H9 (cell line): ENCODE results near the gene STK32C. TPM values are rescaled to one million over a fixed set of nuclear protein-coding genes. Genes with fewer than 3 reads are reported as not detected.

Source experiments
- DNase-seq: peaks from one replicate; pipeline ENCODE4 v3.0.0-alpha.2; 2017
- H2AFZ ChIP-seq: one replicate; pipeline ENCODE4 v1.6.1; 2013; ENCODE audit warnings: mild to moderate bottlenecking, low read length, control low read depth, moderate library complexity
- H2AK5ac ChIP-seq: 2 replicates; pipeline ENCODE4 v1.6.1; 2013; ENCODE audit warnings: low read length, control low read depth, mixed read lengths; ENCODE audit not compliant: insufficient read length
- H2BK120ac ChIP-seq: one replicate; pipeline ENCODE4 v1.6.1; 2013; ENCODE audit warnings: low read depth, mild to moderate bottlenecking, low read length, control low read depth, inconsistent platforms; ENCODE audit not compliant: poor library complexity, severe bottlenecking
- H2BK12ac ChIP-seq: 2 replicates; pipeline ENCODE4 v1.6.1; 2013; ENCODE audit warnings: low read length, control low read depth, mixed read lengths, low read depth; ENCODE audit not compliant: insufficient read length
- H2BK15ac ChIP-seq: 2 replicates; pipeline ENCODE4 v1.6.1; 2013; ENCODE audit warnings: low read depth, low read length, control low read depth
- H2BK20ac ChIP-seq: one replicate; pipeline ENCODE4 v1.6.1; 2013; ENCODE audit warnings: low read depth, mild to moderate bottlenecking, low read length, control low read depth, inconsistent platforms; ENCODE audit not compliant: poor library complexity, severe bottlenecking
- H2BK5ac ChIP-seq: 2 replicates; pipeline ENCODE4 v1.6.1; 2013; ENCODE audit warnings: low read length, control low read depth, mixed read lengths; ENCODE audit not compliant: insufficient read length
- H3K14ac ChIP-seq: 2 replicates; pipeline ENCODE4 v1.6.1; 2013; ENCODE audit warnings: low read length, control low read depth; ENCODE audit not compliant: insufficient read depth
- H3K18ac ChIP-seq: 2 replicates; pipeline ENCODE4 v1.6.1; 2013; ENCODE audit warnings: low read depth, mild to moderate bottlenecking, mixed read lengths, low read length, control low read depth; ENCODE audit not compliant: insufficient read length
- H3K23ac ChIP-seq: 2 replicates; pipeline ENCODE4 v1.6.1; 2013; ENCODE audit warnings: low read length, control low read depth, mixed read lengths, low read depth; ENCODE audit not compliant: insufficient read length
- H3K23me2 ChIP-seq: 2 replicates; pipeline ENCODE4 v1.6.1; 2013; ENCODE audit warnings: low read depth, mild to moderate bottlenecking, mixed read lengths, low read length, control low read depth; ENCODE audit not compliant: insufficient read length, poor library complexity, severe bottlenecking
- H3K27ac ChIP-seq: 2 replicates; pipeline ENCODE4 v1.5.1; 2013; ENCODE audit warnings: low read length, control low read depth, mixed read lengths, low read depth; ENCODE audit not compliant: insufficient read length
- H3K27me3 ChIP-seq: 2 replicates; pipeline ENCODE4 v1.6.1; 2013; ENCODE audit warnings: low read length, control low read depth, inconsistent platforms; ENCODE audit not compliant: insufficient read depth
- H3K4ac ChIP-seq: 2 replicates; pipeline ENCODE4 v1.6.1; 2013; ENCODE audit warnings: low read depth, mild to moderate bottlenecking, control low read depth, inconsistent platforms, low read length, moderate library complexity
- H3K4me1 ChIP-seq: 2 replicates; pipeline ENCODE4 v1.6.1; 2013; ENCODE audit warnings: low read length, control low read depth, inconsistent platforms; ENCODE audit not compliant: insufficient read depth
- H3K4me2 ChIP-seq: 2 replicates; pipeline ENCODE4 v1.6.1; 2013; ENCODE audit warnings: low read length, control low read depth, mixed read lengths; ENCODE audit not compliant: insufficient read length, insufficient read depth
- H3K56ac ChIP-seq: 2 replicates; pipeline ENCODE4 v1.6.1; 2013; ENCODE audit warnings: low read depth, mild to moderate bottlenecking, mixed read lengths, low read length, control low read depth; ENCODE audit not compliant: insufficient read length
- H3K79me1 ChIP-seq: 2 replicates; pipeline ENCODE4 v1.6.1; 2013; ENCODE audit warnings: low read depth, mild to moderate bottlenecking, moderate library complexity, low read length, control low read depth, inconsistent platforms; ENCODE audit not compliant: insufficient read depth, poor library complexity, severe bottlenecking
- H3K79me2 ChIP-seq: 2 replicates; pipeline ENCODE4 v1.6.1; 2013; ENCODE audit warnings: low read length, control low read depth, inconsistent platforms; ENCODE audit not compliant: insufficient read depth
- H3K9ac ChIP-seq: 2 replicates; pipeline ENCODE4 v1.6.1; 2013; ENCODE audit warnings: low read length, control low read depth, mixed read lengths; ENCODE audit not compliant: insufficient read length; ENCODE audit errors: extremely low read depth
- H3K9me3 ChIP-seq: one replicate; pipeline ENCODE4 v1.6.1; 2013; ENCODE audit warnings: low read depth, low read length, inconsistent platforms; ENCODE audit not compliant: control insufficient read depth
- H3T11ph ChIP-seq: one replicate; pipeline ENCODE4 v1.6.1; 2013; ENCODE audit warnings: mild to moderate bottlenecking, low read length, control low read depth, inconsistent platforms
- H4K20me1 ChIP-seq: one replicate; pipeline ENCODE4 v1.6.1; 2013; ENCODE audit not compliant: control insufficient read depth, insufficient read length, insufficient read depth
- H4K5ac ChIP-seq: 2 replicates; pipeline ENCODE4 v1.6.1; 2013; ENCODE audit warnings: low read depth, mild to moderate bottlenecking, mixed read lengths, low read length, control low read depth; ENCODE audit not compliant: insufficient read length
- H4K8ac ChIP-seq: replicated peaks from 2 replicates; pipeline ENCODE4 v1.6.1; 2013; ENCODE audit warnings: low read length, control low read depth, mixed read lengths, low read depth; ENCODE audit not compliant: insufficient read length
- H4K91ac ChIP-seq: 2 replicates; pipeline ENCODE4 v1.6.1; 2013; ENCODE audit warnings: low read depth, mild to moderate bottlenecking, moderate library complexity, mixed read lengths, low read length, control low read depth; ENCODE audit not compliant: insufficient read length
- H3K27ac Mint-ChIP-seq, 3 experiments: 2 replicates in 2 of 3; 3 replicates in 1 of 3; pipeline ENCODE4 v1.8.0; 2020 to 2021; ENCODE audit warnings: mixed read lengths in 3 of 3, mild to moderate bottlenecking in 1 of 3, moderate library complexity in 1 of 3
- H3K27me3 Mint-ChIP-seq: 2 replicates; pipeline ENCODE4 v1.8.0; 2021; ENCODE audit warnings: low read depth, mild to moderate bottlenecking, moderate library complexity, mixed read lengths
- H3K36me3 Mint-ChIP-seq, 3 experiments: 2 replicates in 2 of 3; 3 replicates in 1 of 3; pipeline ENCODE4 v1.8.0; 2020 to 2021; ENCODE audit warnings: low read depth in 3 of 3, mixed read lengths in 3 of 3; ENCODE audit not compliant: insufficient read depth in 1 of 3
- H3K4me1 Mint-ChIP-seq, 2 experiments: 2 replicates each; pipeline ENCODE4 v1.8.0; 2020; ENCODE audit warnings: mixed read lengths in 2 of 2
- H3K4me3 Mint-ChIP-seq, 2 experiments: 2 replicates in 1 of 2; 3 replicates in 1 of 2; pipeline ENCODE4 v1.8.0; 2020 to 2021; ENCODE audit warnings: mild to moderate bottlenecking in 2 of 2, mixed read lengths in 2 of 2, moderate library complexity in 1 of 2
- H3K9me3 Mint-ChIP-seq, 2 experiments: 2 replicates in 1 of 2; 3 replicates in 1 of 2; pipeline ENCODE4 v1.8.0; 2020; ENCODE audit warnings: mild to moderate bottlenecking in 2 of 2, mixed read lengths in 2 of 2, moderate library complexity in 1 of 2
- WGBS: extraction: QIAGEN DNeasy Blood & Tissue Kit; methylation state at CpG from one replicate; pipeline ENCODE4 v1.1.7; 2013; ENCODE audit warnings: missing lambda C conversion rate, low lambda C conversion rate, mixed read lengths; ENCODE audit not compliant: insufficient read length; ENCODE audit errors: extremely low coverage; 5-methylcytosine and 5-hydroxymethylcytosine counted together
- total RNA-seq: library from RNA; stranded (reverse); gene quantifications from 2 replicates; pipeline ENCODE4 v1.2.1, GENCODE V29; 2021
- TF ChIP-seq, protein P1 (sequence below): fragments of 200-600 bp; sonication (generic); conservative IDR thresholded peaks from 3 replicates; pipeline ENCODE4 v1.8.0; 2021; ENCODE audit warnings: antibody characterized with exemption, mild to moderate bottlenecking

Gene STK32C
- total RNA-seq, 1 experiment from 2014 or later, result 11.3 TPM

DNA sequence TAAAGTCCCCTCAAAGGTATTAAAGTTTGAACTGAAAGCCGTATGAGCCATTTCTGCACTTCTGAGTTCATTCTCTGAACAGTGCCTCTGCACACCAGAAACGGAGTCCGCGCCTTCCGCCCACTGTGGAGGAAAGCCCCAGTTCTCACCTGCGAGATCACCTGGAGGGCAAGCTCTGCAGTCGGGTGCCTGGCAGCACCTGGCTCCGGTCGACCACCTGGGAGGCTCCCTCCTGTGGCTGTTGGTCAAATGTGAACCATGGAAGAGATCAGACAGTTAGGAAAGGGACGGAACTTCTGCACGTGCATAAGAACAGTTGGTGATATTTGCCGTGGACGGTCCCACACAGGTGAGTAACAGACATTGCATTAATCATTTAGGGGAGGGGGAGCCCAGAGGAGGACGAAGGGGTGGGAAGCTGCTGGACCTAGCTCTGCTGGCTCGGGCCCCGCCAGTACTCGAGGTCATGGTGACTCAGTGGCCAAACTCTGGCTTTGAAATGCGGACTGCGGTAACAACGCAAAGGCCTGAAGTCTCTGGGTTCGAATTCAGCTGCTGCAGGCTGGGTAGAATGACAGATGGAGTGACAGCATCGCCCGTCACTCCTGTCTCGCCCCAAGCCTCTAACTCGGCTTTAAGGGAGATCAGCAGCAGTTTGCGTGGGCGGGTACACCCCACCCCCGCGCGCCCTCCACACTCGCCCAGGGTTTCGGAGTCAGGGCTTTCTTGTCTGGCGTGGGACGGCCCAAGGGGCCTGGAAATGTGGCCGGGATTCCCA, 122.7 kb downstream of the STK32C start:
- peaks cover 0 to 4% of the 10 kb centered on the region in 2 experiments; a peak in 1 of 5 replicates for H3K9me3 Mint-ChIP-seq
- peaks cover 20% of the 10 kb centered on the region for H3K23me2 ChIP-seq
- H3K4me2 ChIP-seq, result no peak overlapping the region
- H2AK5ac ChIP-seq, result no peak overlapping the region
- no peak overlapping the region for H3T11ph ChIP-seq
- no peak overlapping the region for H4K8ac ChIP-seq
- H3K4me1 Mint-ChIP-seq, result peaks cover 5 to 8% of the 10 kb centered on the region in 2 experiments
- H3K27me3 Mint-ChIP-seq, result peaks cover 81% of the 10 kb centered on the region
- peaks cover 22% of the 10 kb centered on the region; the same call in 1 of the 2 replicates for H3K27me3 ChIP-seq
- H3K56ac ChIP-seq, result no peak overlapping the region
- no peak overlapping the region for H3K27ac Mint-ChIP-seq
- H2AFZ ChIP-seq, result no peak overlapping the region
- no peak overlapping the region for H2BK12ac ChIP-seq
- H4K91ac ChIP-seq, result no peak overlapping the region
- no peak overlapping the region for H4K5ac ChIP-seq
- no peak for DNase-seq
- H4K20me1 ChIP-seq, result no peaks in the 10 kb centered on the region
- H2BK120ac ChIP-seq, result no peak overlapping the region
- no peaks in the 10 kb centered on the region for H3K79me1 ChIP-seq
- H3K23ac ChIP-seq, result no peak overlapping the region
- H3K4me3 Mint-ChIP-seq, result peak overlapping the region; percentile 29 to 74; a peak in 4 of 5 replicates
- no peak overlapping the region for H2BK20ac ChIP-seq
- WGBS, result no CpG with 5 or more reads among the region's 35 CpGs
- H3K27ac ChIP-seq, result no peak overlapping the region
- H3K4ac ChIP-seq, result no peak overlapping the region
- H3K9me3 ChIP-seq, result no peaks in the 10 kb centered on the region
- no peak overlapping the region for H2BK5ac ChIP-seq
- no peak overlapping the region for H3K18ac ChIP-seq
- TF ChIP-seq, protein P1, sequence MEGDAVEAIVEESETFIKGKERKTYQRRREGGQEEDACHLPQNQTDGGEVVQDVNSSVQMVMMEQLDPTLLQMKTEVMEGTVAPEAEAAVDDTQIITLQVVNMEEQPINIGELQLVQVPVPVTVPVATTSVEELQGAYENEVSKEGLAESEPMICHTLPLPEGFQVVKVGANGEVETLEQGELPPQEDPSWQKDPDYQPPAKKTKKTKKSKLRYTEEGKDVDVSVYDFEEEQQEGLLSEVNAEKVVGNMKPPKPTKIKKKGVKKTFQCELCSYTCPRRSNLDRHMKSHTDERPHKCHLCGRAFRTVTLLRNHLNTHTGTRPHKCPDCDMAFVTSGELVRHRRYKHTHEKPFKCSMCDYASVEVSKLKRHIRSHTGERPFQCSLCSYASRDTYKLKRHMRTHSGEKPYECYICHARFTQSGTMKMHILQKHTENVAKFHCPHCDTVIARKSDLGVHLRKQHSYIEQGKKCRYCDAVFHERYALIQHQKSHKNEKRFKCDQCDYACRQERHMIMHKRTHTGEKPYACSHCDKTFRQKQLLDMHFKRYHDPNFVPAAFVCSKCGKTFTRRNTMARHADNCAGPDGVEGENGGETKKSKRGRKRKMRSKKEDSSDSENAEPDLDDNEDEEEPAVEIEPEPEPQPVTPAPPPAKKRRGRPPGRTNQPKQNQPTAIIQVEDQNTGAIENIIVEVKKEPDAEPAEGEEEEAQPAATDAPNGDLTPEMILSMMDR, result no peak
- H3K79me2 ChIP-seq, result no peaks in the 10 kb centered on the region
- peaks cover 0 to under 1% (median under 1%) of the 10 kb centered on the region in 3 experiments; a peak in 3 of 7 replicates for H3K36me3 Mint-ChIP-seq
- H2BK15ac ChIP-seq, result no peak overlapping the region
- H3K9ac ChIP-seq, result no peak overlapping the region
- no peaks in the 10 kb centered on the region; the same call in 1 of the 2 replicates for H3K4me1 ChIP-seq
- H3K14ac ChIP-seq, result no peak overlapping the region
